NCI-H2227 (cell line): Measurements from ENCODE around the gene SEZ6.

Experiments
- DNase-seq: peaks from one replicate; lab custom pipeline; 2025; ENCODE audit not compliant: unreplicated experiment; lab: John Stamatoyannopoulos, UW

SEZ6 gene, protein sequence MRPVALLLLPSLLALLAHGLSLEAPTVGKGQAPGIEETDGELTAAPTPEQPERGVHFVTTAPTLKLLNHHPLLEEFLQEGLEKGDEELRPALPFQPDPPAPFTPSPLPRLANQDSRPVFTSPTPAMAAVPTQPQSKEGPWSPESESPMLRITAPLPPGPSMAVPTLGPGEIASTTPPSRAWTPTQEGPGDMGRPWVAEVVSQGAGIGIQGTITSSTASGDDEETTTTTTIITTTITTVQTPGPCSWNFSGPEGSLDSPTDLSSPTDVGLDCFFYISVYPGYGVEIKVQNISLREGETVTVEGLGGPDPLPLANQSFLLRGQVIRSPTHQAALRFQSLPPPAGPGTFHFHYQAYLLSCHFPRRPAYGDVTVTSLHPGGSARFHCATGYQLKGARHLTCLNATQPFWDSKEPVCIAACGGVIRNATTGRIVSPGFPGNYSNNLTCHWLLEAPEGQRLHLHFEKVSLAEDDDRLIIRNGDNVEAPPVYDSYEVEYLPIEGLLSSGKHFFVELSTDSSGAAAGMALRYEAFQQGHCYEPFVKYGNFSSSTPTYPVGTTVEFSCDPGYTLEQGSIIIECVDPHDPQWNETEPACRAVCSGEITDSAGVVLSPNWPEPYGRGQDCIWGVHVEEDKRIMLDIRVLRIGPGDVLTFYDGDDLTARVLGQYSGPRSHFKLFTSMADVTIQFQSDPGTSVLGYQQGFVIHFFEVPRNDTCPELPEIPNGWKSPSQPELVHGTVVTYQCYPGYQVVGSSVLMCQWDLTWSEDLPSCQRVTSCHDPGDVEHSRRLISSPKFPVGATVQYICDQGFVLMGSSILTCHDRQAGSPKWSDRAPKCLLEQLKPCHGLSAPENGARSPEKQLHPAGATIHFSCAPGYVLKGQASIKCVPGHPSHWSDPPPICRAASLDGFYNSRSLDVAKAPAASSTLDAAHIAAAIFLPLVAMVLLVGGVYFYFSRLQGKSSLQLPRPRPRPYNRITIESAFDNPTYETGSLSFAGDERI

DNA sequence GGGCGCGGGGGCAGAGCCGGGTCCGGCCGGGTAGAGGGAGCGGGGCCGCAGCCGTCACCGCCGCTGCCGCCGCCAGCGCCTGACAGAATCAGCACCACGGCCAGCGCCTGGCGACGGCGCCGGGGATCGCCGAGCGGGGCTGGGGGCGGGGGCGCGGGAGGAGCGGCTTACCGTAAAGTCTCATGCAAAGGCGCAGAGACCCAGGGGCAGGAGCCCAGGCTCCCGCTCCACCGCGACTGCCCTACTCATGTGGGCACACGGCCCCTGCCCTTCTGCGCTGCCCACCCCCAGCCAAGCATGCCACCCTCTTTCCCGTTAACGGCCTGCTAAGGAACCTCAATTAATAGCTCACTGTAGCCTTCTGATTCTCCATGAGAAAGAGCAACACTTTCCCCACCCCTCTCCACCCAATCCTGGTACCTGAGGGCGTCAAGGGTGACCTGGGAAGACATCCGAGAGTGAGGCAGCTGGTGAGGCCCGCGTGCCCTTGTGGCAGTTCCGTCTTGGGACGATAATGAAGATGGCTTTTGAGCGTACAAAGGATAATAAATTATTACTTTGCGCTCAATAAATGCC is at the start of gene SEZ6:
SEZ6 (minus strand) TSS at position 98 of the 576 bp plus-strand sequence. CDS start 164 bp downstream, outside the sequence.
- peak; percentile 79 for DNase-seq

DNA sequence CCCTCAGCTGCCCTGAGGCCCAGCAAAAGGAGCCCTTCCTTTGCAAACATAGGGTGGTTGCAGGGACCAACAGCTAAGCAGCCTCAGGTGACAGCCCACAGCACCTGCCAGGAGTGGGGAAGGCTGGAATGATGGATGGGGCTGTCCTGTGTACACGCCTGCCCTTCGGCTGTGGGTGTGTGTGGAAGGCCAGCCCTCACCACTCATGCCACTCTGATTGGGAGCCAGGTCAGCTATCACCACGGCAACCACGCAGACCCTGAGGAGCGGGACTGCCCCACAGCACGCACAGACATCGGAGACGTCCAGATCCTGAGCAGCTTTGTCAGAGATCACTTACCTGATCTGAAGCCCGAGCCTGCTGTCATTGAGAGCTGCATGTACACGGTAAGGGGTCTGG is 49.0 kb upstream of the SEZ6 start:
- DNase-seq: peak; percentile 38

DNA sequence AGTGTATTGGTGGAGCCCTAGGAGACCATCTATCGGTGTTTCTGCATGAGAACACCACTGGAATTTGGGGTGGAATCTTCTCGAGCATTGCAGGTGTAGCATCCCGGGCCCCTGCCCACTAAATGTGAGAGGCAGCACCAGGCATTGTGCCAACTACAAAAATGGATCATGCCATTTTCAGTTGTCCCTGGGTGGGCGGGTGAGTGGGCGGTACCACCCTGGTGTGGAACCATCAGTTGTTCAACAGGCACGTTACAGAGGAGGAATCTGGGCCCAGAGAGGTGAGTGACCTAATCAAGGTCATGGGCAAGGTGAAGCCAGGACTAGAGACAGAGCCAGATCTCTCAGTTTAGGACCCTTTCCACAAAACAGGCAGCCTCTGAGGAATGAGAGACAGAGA is 45.9 kb upstream of the SEZ6 start:
- no peak for DNase-seq

DNA sequence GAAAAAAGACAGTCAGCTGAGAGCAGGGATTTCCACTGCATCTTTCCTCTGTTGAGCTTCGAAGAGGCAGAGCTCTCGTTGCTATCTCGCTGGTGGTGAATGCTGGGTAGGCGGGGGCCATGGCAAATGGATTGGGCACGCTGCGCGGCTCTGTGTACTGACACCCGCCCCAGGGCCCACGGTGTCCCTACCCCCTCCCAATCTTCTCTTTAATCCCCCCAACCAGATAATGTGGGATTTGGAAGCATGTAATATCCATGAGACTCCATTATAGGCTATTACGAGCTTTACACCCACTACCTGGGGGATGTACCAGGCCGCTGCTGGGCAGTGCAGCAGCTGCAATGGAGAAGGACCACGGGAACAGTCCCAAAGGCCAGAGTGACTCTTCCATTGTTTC is 45.4 kb upstream of the SEZ6 start:
- DNase-seq: no peak

DNA sequence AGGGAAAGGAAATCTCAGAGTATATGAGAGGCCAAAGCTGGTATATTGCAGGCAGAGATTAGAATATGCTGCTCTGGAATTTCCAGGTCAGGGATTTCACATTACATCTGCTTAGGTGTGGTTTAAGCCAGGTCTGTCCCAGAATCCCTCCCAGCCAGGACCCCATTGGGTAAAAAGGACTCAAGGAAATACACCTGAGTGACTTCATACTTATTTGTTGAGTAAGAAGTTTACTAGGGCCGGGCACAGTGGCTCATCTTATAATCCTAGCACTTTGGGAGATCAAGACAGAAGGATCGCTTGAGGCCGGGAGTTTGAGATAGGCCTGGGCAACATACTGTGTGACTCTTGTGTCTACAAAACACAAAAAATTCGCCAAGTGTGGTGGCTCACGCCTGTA is 44.3 kb upstream of the SEZ6 start:
- no peak for DNase-seq

DNA sequence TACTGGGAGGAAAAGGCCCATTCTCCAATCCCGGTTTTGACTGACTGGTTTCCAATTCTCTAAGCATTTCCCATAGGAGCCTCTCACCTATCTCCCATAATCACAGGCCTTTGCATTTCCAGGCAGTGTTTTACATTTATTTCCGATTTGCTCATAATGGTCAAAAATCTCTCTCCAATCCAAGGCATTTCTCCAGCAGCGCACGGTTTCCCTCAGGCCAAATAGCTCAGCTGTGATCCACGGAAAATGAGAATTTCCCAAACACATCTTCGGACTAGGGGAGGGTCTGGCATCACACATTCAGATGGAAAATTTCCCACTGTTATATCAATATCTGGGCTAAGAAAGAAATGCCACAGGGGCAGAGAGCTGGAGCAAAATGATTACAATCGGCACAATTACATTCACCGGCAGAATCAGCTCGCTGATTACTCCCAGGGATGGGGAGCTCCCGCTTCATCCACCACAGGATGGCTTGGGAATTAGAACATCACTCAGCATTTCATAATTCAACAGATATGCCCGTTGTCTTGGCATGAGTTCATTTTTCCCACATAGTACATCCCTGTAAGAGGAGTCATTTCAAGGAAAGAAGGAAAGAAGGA is 43.8 kb upstream of the SEZ6 start:
- no peak for DNase-seq

DNA sequence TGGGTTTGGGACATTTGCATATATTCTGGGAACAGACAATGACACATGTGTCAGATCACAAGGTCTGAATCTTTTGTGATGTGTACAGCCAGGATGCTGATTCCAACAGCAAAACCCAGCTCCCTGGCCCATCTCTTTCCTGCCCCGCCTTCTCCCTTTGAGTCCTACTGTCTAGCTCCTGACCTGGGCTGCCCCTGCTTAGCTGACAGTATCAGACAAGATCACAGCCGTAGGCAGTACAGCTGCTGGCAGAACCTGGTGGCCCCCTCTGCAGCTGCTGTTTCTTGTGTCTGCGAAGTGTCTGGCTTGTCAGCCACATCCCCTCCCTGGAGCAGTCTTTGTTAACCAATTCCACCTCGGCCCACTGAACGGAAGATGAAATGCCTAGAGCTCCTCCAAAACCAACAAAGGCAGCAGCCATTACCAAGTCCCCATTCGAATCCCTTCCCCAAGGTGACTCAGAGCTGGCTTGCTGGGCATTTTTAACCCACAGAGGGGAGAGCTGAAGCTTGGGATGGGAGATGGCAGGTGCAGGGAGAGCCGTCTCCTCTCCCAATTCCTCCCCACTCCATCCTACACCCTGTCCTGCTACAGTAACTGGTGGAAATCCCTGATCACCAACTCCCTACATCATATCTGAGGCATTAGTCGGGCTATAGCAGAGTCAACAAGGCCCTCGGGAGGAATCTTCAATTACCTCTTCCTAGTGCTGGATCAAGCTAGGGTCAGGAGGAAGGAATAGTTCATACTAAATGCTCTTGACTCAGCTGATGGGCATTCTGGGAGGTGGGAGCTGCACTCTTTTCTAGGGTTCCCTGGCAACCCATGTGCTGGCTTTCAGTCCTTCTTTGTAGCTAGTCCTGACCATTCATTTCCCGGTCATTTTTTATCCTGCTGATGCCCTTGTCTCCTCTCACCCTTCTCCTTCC is 42.9 kb upstream of the SEZ6 start:
- peak; percentile 86 for DNase-seq

DNA sequence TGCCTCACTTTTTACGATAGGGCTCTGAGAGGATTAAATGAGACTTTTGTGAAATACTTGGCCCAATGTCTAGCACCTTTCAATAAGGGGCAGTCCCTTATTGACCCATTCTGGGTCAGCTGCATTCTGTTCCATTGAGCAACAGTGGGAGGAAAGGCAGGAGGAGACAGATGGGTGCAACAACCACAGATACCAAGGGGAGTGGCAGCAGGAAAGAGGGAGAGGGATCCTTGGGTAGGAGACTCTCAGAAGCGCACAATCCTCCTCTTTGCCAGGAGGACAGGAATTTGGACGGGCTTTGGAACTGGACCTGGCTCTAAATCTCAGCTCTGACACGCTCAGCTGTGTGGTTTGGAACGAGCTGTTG is 40.6 kb upstream of the SEZ6 start:
- DNase-seq: no peak

DNA sequence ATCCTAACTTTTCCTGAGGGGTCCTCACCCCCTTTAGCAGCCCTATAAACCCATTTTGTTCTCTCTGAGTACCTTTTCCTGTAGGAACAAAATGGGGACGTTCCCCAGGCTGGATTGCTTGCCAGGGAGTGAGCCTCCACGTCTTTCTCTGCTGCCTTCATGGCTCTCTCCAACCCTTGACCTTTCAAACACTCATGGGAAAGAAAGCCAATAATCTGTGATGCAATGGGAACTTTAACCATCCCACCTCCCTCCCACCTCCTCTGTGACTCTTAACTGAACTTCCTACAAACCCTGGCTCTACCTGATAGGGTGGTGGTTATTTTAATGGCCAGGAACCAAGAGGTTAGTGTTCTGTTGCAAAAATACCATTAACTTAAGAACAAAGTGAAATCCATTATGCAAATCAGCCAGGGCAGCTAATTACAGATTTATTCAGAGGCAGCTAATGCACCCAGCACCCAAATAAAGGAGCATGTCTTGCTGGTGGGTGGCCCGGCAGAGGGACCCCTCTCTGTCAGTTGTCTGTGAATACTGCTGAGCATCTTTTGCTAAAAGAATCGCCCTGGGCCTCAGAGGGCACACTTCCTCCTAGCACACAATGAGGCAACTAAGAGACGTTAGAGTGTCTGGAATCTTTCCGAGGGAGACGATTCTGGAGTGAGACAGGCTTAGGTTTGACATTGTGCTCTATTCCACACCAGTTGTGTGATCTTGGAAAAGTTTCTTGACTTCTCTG is 40.1 kb upstream of the SEZ6 start:
- DNase-seq: no peak

DNA sequence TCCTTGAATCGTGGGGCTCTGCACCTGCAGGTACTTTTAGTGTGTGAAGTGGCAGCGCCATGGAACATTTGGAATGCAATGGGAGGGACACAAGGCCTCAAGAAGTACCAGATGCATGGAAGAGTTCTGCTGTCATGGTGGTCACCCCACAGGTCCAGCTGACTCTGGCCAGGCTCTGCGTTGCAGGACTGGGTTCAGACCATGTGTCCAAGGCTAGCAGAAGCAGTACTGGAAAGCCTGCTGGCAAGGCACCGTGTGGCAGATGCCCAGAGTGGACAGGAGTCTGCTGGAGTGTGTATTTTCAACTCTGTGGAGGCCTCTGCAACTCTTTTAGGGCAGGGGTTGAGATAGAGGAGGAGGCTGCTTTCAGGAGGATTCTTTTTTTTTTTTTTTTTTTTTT is 39.2 kb upstream of the SEZ6 start:
- no peak for DNase-seq

DNA sequence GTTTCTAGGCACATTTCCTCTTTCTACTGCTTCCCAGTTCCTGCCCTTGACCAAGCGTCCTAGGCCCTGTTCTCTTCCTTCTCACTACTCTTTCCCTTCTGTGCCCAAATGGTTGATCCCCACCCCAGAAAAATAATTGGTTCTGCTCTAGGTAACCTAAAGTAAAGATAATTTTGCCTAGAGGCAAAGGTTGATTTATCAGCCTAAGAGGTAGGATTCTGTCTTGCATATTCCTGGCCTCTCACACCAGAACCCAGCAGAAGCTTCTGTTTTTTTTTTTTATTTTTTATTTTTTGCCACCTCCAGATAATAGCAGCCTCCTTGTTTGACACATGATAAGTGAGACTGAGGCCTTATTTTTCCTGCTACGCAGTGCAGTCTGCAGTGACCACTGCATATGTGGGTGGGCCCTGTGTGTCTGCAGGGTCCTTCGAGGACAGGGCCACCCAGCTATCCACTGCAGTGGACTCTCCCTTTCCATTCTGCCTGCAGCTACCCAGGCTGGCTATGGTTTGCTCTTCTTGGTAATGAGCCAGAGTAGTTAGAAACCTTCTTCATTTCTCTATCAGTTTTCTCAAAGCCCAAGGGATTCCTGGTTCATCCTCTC is 37.8 kb upstream of the SEZ6 start:
- DNase-seq: no peak

DNA sequence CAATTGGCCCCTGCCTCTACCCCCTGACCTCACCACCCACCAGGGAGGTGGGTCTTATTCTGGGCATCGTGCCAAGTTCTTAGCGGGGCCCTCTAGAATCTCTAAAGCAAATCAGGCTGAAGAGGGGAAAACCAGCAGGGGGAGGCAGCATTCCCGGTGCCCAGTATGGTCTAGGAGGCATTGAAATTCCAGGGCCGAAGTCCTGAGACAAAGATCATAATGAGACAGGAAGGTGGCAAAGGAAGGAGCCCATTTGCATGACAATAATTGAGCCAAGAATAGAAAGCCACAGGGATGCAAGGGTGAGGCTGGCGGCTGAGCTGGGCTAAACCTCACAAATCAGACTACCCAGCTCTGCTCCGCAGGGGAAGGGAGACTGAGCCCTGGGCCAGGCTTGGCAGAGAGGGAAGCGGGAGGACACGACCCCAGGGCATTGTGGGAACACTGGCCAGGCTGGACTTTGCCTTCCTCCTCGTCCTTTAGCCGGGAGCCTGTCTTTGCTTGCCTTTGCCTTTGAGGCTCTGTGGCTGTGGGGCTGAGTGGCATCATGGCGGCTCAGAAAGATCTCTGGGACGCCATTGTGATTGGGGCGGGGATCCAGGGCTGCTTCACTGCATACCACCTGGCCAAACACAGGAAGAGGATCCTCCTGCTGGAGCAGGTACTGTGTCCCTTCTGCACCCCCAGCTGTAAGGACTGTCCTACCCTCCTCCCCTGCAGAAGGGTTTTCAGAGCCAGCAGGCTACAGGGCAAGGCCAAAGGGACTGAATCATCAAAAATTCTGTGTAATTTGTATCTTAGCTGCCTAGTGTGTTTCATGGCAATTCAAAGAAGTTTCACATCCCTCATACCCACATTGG is 37.1 kb upstream of the SEZ6 start, which contains the start of gene PIPOX:
PIPOX (plus strand) TSS at position 463 of the 860 bp plus-strand sequence; CDS start at position 548, 85 bp downstream.
- peak; percentile 94 for DNase-seq

DNA sequence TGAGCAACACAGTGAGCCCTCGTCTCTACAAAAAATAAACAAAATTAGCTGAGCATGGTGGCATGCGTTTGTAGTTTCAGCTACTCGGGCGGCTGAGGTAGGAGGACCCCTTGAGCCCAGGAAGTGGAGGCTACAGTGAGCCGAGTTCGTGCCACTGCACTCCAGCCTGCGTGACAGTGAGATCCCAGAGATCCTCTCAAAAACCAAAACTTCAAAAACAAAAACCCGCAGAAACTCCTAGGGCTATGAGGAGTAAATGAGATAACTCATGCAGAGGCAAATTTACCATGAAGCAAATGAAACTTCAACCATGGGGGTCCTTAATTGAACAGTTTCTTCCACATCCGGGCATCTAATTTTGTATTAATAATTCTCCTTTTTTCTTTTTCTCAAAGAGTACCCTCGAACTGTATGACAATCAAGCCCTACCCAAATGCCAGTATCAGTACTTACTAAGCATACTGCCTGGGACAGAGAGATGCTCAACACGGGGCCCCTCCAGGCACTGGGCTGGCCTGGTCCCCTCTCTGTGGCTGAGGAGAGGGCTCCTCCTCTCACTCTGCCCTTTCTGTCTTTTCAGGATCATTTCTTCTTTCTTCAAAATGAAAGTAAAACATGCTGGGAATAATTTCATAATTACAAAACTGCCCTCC is 36.3 kb upstream of the SEZ6 start:
- no peak for DNase-seq

DNA sequence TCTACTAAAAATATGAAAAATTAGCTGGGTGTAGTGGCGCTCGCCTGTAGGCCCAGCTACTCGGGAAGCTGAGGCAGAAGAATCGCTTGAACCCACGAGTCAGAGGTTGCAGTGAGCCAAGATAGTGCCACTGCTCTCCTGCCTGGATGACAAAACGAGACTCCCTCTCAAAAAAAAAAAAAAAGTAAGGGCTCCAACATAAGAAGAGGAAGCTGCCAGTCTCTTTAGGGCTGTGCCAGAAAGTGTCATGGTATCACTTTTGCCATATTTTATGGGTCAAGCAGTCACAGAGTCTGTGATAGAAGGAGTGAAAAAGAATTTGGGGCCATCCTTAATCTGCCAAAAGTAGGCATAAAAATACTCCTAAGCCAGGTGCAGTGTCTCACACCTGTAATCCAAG is 35.7 kb upstream of the SEZ6 start:
- no peak for DNase-seq

DNA sequence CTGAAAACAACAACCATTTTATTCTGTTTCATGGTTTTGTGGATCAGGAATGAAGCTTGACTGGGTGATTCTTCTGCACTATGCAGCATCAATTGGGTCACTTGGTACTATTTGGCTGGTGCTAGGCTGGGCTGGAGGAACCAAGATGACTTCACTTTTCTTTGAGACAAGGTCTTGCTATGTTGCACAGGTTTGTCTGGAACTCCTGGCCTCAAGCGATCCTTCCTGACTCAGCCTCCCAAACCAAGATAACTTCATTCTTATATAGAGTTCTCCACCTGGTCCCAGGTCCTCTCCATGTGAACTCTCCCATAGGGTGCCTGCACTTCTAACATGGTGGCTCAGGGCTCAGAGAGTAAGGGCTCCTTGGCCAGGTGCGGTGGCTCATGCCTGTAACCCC is 35.3 kb upstream of the SEZ6 start:
- DNase-seq: no peak

DNA sequence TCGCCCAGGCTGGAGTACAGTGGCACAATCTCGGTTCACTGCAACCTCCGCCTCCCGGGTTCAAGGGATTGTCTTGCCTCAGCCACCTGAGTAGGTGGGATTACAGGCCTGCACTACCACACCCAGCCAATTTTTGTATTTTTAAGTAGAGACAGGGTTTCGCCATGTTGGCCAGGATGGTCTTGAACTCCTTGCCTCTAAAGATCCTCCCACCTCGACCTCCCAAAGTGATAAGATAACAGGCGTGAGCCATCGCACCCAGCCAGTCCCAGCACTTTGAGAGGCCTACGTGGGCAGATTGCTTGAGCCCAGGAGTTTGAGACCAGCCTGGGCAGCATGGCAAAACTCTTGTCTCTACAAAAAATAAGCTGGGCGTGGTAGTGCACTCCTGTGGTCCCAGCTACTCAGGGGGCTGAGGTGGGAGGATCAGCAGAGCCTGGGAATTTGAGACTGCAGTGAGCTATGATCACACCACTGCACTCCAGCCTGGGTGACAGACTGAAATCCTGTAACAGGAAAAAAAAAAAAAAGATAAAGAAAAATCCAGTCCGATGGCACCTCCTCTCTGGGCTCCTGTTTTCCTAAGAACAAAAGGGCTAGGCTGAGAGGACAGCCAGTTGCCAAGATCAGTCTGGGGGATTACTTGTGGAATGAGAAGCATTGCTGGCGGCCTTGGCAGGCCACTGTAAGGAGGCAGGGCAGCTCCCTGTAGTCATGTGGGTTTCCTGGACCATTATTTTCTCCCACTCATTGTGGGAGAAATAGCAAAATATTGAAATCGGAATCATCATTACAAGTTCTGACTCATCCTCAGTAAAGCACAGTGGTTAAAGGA is 34.1 kb upstream of the SEZ6 start:
- DNase-seq: no peak
